K562 (cell line): ENCODE measurements around the gene CYP2J2.

Experiments used
- PTRF ChIP-seq: fragments of 450-650 bp; IDR thresholded peaks from 2 replicates; pipeline ENCODE4 v1.6.1; 2016; ENCODE audit warnings: mild to moderate bottlenecking, missing genetic modification characterization, missing compliant biosample characterization
- TF ChIP-seq, protein P1 (sequence below), 3 experiments: IDR thresholded peaks in 2 of 3; conservative IDR thresholded peaks in 1 of 3; 2 replicates each; pipeline ENCODE4 v1.5.1; 2011 to 2012; ENCODE audit warnings: low read length in 3 of 3, mild to moderate bottlenecking in 3 of 3, control low read depth in 2 of 3, improper control_type of control experiment in 1 of 3, inconsistent platforms in 1 of 3, low read depth in 1 of 3, mixed read lengths in 1 of 3, moderate library complexity in 1 of 3; ENCODE audit not compliant: insufficient read depth in 2 of 3

DNA sequence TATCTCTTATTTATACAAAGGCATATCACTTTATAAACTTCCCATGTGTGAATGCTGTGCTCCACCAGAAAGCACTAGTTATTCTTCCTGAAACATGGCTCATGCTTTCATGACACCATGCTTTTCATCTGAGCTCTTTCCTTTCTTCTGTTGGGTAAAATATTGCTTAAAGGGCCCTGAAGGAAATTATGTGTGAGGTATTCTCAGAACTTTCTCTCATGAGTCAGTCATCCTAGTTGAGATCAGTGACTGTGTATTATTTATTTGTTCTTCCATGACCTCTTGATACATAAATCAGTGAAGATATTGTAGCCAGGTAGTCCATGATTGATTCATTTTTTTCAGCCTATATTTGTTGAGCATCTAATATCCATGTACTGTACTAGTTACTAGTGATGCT, 54.8 kb downstream of the CYP2J2 start:
- TF ChIP-seq, protein P1, sequence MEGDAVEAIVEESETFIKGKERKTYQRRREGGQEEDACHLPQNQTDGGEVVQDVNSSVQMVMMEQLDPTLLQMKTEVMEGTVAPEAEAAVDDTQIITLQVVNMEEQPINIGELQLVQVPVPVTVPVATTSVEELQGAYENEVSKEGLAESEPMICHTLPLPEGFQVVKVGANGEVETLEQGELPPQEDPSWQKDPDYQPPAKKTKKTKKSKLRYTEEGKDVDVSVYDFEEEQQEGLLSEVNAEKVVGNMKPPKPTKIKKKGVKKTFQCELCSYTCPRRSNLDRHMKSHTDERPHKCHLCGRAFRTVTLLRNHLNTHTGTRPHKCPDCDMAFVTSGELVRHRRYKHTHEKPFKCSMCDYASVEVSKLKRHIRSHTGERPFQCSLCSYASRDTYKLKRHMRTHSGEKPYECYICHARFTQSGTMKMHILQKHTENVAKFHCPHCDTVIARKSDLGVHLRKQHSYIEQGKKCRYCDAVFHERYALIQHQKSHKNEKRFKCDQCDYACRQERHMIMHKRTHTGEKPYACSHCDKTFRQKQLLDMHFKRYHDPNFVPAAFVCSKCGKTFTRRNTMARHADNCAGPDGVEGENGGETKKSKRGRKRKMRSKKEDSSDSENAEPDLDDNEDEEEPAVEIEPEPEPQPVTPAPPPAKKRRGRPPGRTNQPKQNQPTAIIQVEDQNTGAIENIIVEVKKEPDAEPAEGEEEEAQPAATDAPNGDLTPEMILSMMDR (IDR thresholded peaks at IDR 0.05 in 2 of 3, conservative IDR thresholded peaks at IDR 0.05 in 1 of 3; ENCODE audit: insufficient read depth in 2 of 3, low read depth in 1 of 3, low read length in 3 of 3) = no peak
- no peak for TF ChIP-seq PTRF (tag)
